GM13976 (cell line): Measurements from ENCODE around the gene DAB1.

Experiments used
- DNase-seq: peaks from one replicate; pipeline ENCODE4 v3.0.0; 2012; ENCODE audit warnings: low spot score
- in situ Hi-C: fragments of 300-500 bp; cut with MboI; formaldehyde crosslinking; loops from one replicate; pipeline ENCODE4 v1.12.0; 2022; ENCODE audit warnings: low sequenced_read_pairs, mixed read lengths, inconsistent platforms; ENCODE audit not compliant: unreplicated experiment
- TF ChIP-seq, protein P1 (sequence below): IDR thresholded peaks from 2 replicates; pipeline ENCODE4 v1.5.1; 2012; ENCODE audit warnings: borderline replicate concordance, mild to moderate bottlenecking; ENCODE audit not compliant: insufficient read depth; ENCODE audit errors: extremely low read depth, missing control alignments, control extremely low read depth

The DAB1 gene

GRCh38 chr1:57156907-57157306 is 267.0 kb downstream of the DAB1 start:
- TF ChIP-seq, protein P1, sequence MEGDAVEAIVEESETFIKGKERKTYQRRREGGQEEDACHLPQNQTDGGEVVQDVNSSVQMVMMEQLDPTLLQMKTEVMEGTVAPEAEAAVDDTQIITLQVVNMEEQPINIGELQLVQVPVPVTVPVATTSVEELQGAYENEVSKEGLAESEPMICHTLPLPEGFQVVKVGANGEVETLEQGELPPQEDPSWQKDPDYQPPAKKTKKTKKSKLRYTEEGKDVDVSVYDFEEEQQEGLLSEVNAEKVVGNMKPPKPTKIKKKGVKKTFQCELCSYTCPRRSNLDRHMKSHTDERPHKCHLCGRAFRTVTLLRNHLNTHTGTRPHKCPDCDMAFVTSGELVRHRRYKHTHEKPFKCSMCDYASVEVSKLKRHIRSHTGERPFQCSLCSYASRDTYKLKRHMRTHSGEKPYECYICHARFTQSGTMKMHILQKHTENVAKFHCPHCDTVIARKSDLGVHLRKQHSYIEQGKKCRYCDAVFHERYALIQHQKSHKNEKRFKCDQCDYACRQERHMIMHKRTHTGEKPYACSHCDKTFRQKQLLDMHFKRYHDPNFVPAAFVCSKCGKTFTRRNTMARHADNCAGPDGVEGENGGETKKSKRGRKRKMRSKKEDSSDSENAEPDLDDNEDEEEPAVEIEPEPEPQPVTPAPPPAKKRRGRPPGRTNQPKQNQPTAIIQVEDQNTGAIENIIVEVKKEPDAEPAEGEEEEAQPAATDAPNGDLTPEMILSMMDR = no peak
- DNase-seq = no peak
- in situ Hi-C loops = no loop called here

DNA sequence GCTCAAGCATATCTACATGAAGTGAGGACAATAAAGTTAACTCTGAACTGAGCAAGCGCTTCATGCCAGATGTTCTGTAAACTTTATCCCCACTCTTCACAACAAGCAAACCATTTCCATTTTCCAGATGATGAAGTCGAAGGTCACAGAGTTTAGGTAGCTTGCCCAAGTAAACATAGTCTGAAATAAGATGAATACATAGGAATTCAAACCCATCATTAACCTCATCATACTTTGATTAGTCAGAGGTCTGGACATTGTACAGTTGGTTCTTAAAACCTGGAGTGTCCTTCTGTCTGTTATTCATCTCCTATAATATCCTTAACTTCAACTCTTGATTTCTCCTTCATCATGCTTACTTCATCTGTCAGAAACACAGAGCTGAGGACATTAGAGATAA is 277.8 kb downstream of the DAB1 start:
- TF ChIP-seq, protein P1 = no peak
- in situ Hi-C loops = no loop called here
- DNase-seq = no peak

- DNase-seq = no peak
- TF ChIP-seq, protein P1 = no peak
- in situ Hi-C loops = no loop called here
Measured at GRCh38 chr1:57142999-57143398, 280.9 kb downstream of the DAB1 start.

DNA sequence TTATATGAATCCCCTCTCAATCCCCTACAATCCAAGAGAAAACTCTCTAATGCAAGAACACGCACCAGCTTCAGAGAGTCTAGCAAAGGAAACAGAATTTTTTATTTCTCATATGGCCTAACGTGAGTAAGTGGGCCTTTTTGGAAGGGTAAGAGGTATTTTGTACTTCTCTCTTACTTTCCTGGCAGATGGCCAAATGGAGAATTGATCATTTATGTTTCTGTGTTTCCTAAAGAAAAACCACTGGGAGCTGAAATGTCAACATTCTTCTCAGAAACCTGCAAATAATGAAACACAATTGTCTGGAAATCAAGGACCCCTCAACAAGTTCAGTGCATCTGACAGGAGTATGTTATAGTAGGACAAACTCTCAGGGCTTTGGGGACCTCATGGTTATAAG is 281.7 kb downstream of the DAB1 start:
- TF ChIP-seq, protein P1 = no peak
- in situ Hi-C loops = no loop called here
- DNase-seq = no peak

DNA sequence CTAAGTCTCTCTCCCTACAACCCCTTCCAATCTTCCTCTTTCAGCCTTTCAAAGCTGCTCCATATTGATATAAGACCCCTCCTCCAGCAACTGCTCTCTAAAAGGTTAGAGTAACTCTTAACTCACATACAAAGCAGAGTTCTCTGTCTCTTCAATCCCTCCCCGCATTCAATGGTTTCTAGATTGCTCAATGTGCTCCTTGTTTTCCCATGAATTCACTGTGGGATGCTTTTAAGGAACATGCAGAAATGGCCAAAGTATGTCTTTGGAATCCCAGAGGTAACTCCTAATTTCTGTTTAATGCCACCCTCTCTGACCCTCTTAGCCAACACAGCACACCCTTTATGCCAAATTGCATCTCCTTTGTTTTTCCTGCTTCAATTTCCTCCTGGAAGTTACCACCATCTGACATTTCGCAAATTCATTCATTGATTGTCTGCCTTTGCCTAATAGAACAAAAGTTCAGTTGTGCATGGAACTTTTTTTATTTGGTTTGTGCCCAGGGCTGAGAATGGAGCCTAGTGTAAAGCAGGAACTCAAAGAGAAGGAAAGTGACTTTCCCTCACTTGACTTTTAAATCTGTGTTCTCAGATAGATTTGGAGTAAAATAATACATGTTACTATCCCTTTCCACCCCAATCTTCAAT is 285.3 kb downstream of the DAB1 start:
- in situ Hi-C loops = no loop called here
- DNase-seq = no peak
- TF ChIP-seq, protein P1 = no peak

DNA sequence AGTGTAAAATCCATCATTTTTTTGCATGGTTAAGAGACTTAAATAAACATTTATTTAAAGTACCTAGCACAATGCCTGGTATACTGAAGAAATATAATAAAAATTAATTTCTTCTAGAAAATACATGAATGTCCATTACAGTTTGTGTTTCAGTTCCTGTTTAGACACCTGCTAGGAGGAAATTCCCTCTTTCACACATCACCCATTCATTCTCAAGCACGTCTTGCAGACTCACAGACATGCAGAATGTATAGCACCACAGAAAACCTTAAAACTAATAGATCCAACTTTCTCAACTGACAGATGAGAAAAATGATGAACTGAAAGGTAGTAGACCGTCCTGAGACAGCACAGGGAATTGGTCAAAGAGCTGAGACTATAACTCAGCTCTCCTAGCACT is 285.9 kb downstream of the DAB1 start:
- TF ChIP-seq, protein P1 = no peak
- peak; percentile 8 for DNase-seq
- in situ Hi-C loops = no loop called here

DNA sequence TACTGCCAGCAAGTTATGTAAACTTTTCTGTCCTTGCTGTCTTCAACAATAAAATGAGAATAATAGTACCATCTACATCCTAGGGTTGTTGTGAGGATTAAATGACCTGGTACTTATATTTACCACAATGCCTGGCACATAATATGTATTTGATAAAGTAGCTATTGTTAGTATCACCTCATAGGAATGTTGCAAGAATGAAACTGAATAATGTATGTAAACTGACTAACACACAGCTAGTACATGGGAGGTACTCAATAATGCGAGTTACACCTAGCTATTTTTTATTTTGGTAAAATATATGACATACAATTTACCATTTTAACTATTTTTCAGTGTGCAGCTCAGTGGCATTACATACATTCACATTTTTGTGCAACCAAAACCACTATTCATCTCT is 289.1 kb downstream of the DAB1 start:
- TF ChIP-seq, protein P1 = no peak
- in situ Hi-C loops = no loop called here
- DNase-seq = no peak
